ENCODE results near the gene ANTXRL.

GRCh38 chr10:46283580-46284285 is 3.1 kb upstream of the ANTXRL start:
- TF ChIP-seq, protein P1, sequence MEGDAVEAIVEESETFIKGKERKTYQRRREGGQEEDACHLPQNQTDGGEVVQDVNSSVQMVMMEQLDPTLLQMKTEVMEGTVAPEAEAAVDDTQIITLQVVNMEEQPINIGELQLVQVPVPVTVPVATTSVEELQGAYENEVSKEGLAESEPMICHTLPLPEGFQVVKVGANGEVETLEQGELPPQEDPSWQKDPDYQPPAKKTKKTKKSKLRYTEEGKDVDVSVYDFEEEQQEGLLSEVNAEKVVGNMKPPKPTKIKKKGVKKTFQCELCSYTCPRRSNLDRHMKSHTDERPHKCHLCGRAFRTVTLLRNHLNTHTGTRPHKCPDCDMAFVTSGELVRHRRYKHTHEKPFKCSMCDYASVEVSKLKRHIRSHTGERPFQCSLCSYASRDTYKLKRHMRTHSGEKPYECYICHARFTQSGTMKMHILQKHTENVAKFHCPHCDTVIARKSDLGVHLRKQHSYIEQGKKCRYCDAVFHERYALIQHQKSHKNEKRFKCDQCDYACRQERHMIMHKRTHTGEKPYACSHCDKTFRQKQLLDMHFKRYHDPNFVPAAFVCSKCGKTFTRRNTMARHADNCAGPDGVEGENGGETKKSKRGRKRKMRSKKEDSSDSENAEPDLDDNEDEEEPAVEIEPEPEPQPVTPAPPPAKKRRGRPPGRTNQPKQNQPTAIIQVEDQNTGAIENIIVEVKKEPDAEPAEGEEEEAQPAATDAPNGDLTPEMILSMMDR (IDR thresholded peaks at IDR 0.05; ENCODE audit: insufficient read depth, low read length), result no peak
- TF ChIP-seq, protein P2, sequence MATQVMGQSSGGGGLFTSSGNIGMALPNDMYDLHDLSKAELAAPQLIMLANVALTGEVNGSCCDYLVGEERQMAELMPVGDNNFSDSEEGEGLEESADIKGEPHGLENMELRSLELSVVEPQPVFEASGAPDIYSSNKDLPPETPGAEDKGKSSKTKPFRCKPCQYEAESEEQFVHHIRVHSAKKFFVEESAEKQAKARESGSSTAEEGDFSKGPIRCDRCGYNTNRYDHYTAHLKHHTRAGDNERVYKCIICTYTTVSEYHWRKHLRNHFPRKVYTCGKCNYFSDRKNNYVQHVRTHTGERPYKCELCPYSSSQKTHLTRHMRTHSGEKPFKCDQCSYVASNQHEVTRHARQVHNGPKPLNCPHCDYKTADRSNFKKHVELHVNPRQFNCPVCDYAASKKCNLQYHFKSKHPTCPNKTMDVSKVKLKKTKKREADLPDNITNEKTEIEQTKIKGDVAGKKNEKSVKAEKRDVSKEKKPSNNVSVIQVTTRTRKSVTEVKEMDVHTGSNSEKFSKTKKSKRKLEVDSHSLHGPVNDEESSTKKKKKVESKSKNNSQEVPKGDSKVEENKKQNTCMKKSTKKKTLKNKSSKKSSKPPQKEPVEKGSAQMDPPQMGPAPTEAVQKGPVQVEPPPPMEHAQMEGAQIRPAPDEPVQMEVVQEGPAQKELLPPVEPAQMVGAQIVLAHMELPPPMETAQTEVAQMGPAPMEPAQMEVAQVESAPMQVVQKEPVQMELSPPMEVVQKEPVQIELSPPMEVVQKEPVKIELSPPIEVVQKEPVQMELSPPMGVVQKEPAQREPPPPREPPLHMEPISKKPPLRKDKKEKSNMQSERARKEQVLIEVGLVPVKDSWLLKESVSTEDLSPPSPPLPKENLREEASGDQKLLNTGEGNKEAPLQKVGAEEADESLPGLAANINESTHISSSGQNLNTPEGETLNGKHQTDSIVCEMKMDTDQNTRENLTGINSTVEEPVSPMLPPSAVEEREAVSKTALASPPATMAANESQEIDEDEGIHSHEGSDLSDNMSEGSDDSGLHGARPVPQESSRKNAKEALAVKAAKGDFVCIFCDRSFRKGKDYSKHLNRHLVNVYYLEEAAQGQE (IDR thresholded peaks at IDR 0.05; ENCODE audit: insufficient replicate concordance, low read depth), result no peak
- no peak for TF ChIP-seq GABPA (IDR thresholded peaks at IDR 0.05; ENCODE audit: low read depth)

Measured in HL-60 (cell line).